HG03342 (cell line): ENCODE results near the gene ACTL6B.

Experiments
- ATAC-seq: cut with Tn5 transposase; IDR thresholded peaks from one replicate; pipeline ENCODE4 v1.9.1; 2021; ENCODE audit warnings: mild to moderate bottlenecking, moderate library complexity; ENCODE audit not compliant: unreplicated experiment

Gene ACTL6B

DNA sequence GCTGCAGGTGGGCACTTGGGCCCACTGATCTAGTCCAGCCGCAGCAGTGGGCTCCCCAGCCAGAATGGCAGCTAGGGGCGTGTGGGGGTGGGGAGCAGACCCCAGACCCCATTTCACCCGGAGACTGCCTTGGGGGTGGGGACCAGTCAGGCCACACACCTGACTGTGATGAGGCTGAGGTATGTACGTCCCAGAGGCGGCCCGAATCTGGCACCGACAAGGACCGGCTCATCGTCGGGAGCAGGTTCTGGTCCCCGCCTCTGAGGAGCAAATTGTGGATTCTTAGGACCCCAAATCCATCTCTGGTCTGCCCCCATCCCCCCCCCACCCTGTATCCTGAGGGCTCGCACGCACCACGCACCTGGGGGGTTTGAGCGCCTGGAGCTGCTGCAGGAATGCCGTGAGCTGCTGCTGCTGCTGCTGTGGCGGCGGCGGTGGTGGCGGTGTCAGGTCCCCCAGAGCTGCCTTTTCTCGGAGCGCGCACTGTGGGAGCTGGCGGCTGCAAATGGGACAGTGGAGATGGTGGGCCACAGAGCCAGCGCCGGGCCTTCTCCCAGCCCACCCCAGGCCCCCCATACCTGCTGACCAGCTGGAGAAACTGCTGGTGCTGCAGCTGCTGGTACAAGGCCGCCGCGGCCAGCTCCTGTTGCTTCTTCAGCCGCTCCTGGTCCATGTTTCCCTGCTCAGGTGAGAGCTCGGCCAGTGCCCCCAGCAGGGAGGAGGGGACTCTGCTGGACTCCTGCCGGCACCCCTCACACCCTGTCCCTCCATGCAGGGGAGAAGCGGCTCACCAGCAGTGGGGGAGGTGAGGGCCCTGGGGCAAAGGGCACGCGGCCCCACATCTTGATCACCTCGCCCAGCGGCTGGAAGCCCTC is 27.6 kb upstream of the ACTL6B start:
- no peak for ATAC-seq

DNA sequence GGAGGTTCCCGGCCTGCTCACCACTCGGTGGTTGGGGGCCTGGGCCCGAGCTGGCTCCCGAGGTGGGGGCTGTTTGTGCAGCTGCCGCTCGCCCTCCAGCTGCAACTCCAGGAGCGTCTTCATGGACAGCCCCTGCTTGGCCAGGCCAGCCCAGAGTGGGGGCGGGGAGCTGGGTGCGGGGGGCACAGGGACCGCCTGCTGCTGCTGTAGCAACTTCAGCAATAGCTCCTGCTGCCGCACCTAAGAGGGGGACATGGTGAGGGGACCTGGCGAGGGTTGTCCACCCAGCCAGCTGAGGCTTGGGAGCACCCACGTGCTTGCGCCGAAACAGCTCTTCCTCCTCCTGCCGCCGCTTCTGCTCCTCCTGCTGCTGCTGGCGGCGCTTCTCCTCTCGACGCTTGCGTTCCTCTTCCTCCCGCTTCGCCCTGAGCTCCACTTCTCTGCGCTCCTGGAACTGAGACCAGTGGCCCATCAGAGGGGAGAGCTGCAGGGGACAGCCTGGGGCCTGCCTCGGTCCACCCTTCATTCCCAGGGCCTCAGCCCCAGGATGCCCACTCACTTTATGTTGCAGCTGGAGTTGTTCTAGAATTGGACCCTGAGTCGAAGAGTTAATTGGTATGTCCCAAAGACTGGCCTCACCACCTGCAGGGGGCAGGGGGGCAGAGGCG is 26.9 kb upstream of the ACTL6B start:
- ATAC-seq = no peak

DNA sequence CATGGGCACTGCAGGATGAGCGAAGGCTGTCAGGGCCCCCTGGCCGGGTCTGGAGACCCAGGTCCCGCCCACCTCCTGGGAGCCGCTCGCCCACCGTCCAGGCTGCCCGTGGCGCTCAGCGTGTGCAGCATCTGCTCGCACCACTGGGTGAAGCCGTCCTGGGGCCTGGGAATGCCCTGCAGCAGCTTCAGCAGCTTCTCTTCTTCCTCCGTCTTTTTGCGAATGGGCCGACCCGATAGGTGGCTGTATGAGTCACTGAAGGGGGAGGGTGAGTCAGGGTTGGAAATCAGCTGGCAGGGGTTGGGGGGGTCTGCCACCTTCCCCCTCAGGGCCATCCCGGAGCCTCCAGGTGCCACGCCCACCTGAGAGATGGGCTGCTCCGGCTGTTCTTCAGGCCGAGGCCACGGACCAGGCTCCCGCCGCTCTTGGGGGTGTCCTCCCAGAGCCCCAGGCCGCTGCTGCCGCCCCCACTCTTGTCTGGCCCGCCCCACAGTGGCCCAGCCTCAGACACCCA is 26.0 kb upstream of the ACTL6B start:
- no peak for ATAC-seq

- ATAC-seq = no peak
Measured at GRCh38 chr7:100681491-100682227, 25.4 kb upstream of the ACTL6B start.

DNA sequence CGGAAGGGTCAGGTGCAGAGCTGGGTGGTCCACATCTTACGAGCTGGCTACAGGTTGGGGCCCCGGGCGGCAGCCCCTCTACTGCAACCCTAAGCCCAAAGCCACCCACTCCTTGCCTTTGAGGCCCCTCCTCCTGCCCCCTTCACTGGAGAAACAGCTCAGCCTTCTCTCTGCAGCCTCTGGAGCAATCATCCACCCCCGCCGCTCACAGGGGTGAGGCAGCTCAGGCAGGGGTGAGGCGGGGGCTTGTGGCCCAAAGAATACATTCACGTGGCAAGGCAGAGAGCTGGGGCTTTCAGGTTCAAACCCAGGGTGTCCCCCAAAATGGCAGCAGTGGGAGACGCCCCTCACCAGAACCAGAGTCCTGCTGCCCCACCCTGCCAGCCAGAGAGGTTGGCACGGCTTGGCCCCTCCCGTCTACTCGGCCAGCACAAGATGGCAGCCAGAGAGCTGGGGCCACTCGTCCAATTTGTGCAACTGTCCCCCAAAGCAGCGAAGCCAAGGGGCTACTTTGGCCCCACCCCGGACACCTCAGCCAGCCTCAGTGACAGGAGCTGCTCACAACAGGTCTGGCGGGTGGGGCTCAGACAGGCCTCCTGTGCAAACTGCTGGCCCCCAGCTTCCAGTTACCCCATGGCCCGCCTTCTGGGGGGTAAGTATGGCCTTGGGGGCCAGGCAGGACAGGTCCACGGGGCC is 24.5 kb upstream of the ACTL6B start:
- no peak for ATAC-seq

- no peak for ATAC-seq
Measured at GRCh38 chr7:100679927-100680575, 23.8 kb upstream of the ACTL6B start.

DNA sequence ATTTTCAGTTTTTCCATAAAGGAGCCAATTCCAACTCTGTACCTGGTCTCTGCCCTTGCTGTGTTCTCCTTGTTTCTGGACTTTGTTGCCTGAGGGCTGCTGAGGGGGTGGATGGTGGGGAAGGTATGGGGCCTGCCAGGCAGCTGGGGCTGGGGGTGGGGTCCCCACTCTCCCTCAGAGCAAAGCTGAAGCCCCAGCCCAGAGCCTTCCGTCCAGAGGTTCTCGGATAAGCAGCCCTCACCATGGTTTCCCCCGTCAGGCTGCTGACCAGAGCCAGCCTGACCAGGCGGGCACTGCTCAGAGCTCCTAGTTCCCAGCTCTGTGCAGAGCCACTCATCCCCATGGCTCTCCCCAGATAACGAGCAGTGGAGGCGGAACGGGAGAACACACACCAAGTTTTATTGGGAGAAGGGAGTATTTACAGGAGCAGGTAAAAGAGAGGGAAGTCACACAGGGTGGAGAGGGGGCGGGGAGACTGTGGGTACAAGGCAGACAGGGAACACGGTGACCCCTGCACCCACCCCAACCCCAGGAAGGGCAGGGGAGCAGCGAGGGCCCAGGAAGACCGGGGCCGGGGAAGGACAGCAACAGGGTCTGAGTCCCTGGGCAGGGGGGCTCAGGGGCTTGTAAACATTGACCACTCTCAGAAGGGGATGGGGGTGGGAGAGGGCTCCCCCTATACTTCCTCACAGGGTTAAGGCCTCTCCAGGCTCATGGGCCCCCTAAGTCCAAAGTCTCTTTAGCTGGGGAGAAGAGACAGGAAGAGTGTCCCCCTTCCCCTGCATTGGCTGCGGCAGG is 23.1 kb upstream of the ACTL6B start:
- ATAC-seq = no peak

- ATAC-seq = no peak
Measured at GRCh38 chr7:100678291-100678984, 22.2 kb upstream of the ACTL6B start.

GRCh38 chr7:100677308-100678267 is 21.3 kb upstream of the ACTL6B start:
- ATAC-seq = no peak

GRCh38 chr7:100676501-100677306 is 20.5 kb upstream of the ACTL6B start:
- no peak for ATAC-seq

GRCh38 chr7:100675581-100676350 is 19.5 kb upstream of the ACTL6B start:
- ATAC-seq = peak; percentile 36

DNA sequence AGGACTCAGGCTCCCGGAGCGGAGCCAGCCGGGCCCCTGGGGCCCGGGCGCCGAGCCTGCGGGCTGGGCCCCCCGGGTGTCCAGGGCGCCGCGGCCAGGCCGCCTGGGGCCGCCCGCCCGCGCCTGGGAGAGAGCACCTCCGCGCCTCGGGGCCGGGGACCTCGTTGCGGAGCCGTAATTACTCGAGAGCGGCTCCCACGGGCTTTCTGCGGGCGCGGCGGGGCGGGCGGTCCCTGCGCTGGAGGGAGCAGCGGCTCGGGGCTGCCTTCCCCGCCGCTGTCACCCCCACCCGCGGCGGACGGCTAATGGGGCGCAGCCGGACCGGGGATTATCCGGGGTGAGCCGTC is 18.8 kb upstream of the ACTL6B start:
- ATAC-seq = no peak

DNA sequence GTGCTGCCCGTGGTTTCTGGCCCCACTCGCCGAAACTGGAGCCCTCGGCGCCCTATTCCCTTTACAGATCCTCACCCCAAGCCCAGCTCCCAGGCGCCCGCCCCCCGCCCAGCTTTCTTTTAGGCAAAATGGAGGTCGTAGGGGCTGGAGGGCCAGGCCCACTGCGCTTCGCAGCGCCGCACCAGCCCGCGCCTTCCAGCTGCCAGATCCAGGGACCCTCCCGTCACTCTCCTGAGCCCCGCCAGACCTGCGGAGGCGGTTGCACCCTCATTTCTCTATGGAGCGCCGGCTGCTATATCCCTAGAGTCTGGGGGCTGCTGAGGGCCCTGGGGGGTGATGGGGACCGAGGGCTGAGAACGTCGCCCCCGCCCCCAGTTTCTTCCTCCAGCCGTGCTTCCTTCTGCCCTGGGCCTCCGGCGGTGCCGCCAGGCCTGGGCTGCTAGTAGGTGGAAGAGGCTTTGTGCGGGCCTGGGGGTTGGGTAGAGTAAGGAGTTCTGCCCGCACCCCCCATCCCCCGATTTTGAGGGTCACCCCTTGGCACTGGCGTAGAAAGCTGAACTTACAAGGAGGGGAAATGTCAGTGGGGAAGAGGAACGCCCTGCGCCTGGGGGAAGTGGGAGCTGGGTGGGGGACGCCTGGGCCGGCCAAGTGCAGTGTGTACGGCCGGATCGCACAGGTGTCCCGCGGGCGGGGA is 18.3 kb upstream of the ACTL6B start:
- ATAC-seq = no peak

DNA sequence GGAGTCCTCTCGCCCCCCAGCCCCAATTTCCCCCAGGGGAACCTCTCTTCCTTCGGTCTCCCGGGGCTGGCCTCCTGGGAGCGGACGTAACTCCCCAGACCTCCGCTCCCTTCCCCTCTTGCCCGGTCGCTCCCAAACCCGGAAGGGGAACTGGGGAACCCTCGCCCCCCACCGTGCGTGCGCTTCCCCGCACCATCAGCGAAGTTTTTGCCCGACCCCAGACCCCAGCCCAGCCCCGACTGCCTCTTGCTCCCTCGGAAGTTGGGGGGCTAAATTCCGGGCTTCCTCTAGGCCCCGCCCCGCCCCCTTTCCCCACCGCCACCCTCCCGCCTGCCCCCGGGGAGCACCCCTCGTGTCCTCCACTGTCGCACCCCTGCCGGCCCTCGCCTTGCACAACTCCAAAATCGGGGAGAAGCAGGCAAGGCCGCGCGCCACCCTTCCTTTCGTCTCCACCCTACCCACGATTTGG is 17.7 kb upstream of the ACTL6B start:
- ATAC-seq = no peak

- ATAC-seq = peak; percentile 62
Measured at GRCh38 chr7:100673302-100673941, 17.2 kb upstream of the ACTL6B start, which contains the start of gene GNB2. Gene GNB2, plus strand, starts transcription at chr7:100673740. Its CDS starts 2,526 bp downstream, at chr7:100676266.
